Lower leg skin (tissue), 4 donors: ENCODE data around the gene CHPT1. TPM values are rescaled to one million over a fixed set of nuclear protein-coding genes. Genes with fewer than 3 reads are reported as not detected.

Experiments used
- DNase-seq, 2 donors: peaks; one replicate each; pipeline ENCODE4 v3.0.0-alpha.2; 2019; ENCODE audit warnings: low spot score in 2 of 2
- H3K4me3 ChIP-seq: fragments of 200-600 bp; sonication (generic); 2 replicates; pipeline ENCODE4 v1.5.1; 2017; ENCODE audit warnings: mild to moderate bottlenecking, low read depth; ENCODE audit not compliant: poor library complexity, severe bottlenecking
- POLR2A ChIP-seq, 2 donors: fragments of 450-650 bp; IDR thresholded peaks; one replicate each; pipeline ENCODE4 v1.6.1; 2016 to 2017; ENCODE audit warnings: antibody characterized with exemption in 2 of 2, mild to moderate bottlenecking in 1 of 2, moderate library complexity in 1 of 2
- WGBS, 2 donors: methylation state at CpG; one replicate each; pipeline ENCODE4 v1.1.5; 2018; 5-methylcytosine and 5-hydroxymethylcytosine counted together
- intact Hi-C: fragments of 100-400 bp; cut with DNase I; formaldehyde crosslinking; loops from one replicate; pipeline ENCODE4 v1.15.0; 2023; ENCODE audit warnings: low total_unique reads
- total RNA-seq, 4 donors: library from RNA; depleted of rRNA; stranded (reverse); fragments of >200 nt; gene quantifications; one replicate each; pipeline ENCODE4 v1.1.0, GENCODE V29; 2016
- TF ChIP-seq, protein P1 (sequence below), 3 donors: fragments of 450-650 bp; IDR thresholded peaks; one replicate each; pipeline ENCODE4 v1.5.1; 2016; ENCODE audit warnings: antibody characterized with exemption in 3 of 3, mild to moderate bottlenecking in 3 of 3, moderate library complexity in 2 of 3

CHPT1 gene
- total RNA-seq, 4 donors from 2014 or later = 56.8 to 121 (median 75.1) TPM

DNA sequence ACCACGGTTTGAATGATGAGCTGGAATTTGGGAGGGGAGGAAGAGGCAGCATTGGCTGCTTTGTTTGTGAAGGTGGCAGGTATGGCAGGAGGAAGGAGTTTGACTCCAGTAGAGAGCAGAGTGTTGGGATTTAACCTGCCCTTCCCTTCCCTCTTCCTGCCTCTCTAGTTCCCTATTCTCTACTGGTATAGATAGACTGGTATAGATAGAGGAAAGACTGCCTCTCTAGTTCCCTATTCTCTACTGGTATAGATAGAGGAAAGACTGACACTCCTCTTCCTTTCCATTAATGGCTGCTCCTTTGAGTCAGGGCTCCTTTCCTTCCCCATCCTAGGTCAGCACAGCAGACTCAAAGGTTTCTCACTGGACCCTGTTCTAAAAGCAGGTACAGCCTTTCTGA is 50.3 kb downstream of the CHPT1 start:
- intact Hi-C loops = no loop called here

DNA sequence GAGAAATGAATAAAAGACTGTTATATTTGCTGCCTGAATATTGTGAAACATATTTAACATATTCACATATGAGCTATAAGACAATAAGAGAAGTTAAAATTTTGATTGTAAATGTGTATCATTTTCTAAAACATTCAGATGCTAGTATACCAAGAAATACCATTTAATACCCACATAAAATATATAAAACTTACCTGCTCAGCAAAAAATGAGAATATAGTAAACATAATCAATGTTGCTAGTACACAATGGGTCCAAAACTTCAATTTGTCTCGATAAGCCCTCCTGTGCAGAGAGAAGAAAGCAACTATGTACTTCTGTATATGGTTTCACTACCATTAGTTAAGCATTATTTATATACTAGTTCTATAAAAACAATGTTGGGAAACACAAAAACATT is 51.5 kb downstream of the CHPT1 start:
- DNase-seq = no peak
- intact Hi-C loops = no loop called here
- 92 to 100% methylated on average over 1 of the region's 1 CpG for WGBS, 2 donors
- H3K4me3 ChIP-seq = no peak overlapping the region
- no peak for TF ChIP-seq POLR2A (IDR thresholded peaks at IDR 0.05)
- TF ChIP-seq, protein P1, sequence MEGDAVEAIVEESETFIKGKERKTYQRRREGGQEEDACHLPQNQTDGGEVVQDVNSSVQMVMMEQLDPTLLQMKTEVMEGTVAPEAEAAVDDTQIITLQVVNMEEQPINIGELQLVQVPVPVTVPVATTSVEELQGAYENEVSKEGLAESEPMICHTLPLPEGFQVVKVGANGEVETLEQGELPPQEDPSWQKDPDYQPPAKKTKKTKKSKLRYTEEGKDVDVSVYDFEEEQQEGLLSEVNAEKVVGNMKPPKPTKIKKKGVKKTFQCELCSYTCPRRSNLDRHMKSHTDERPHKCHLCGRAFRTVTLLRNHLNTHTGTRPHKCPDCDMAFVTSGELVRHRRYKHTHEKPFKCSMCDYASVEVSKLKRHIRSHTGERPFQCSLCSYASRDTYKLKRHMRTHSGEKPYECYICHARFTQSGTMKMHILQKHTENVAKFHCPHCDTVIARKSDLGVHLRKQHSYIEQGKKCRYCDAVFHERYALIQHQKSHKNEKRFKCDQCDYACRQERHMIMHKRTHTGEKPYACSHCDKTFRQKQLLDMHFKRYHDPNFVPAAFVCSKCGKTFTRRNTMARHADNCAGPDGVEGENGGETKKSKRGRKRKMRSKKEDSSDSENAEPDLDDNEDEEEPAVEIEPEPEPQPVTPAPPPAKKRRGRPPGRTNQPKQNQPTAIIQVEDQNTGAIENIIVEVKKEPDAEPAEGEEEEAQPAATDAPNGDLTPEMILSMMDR (IDR thresholded peaks at IDR 0.05) = no peak

More for the DNA sequence above, 50.3 kb downstream of the CHPT1 start:
- no peak overlapping the region for H3K4me3 ChIP-seq
- WGBS, 2 donors = 58 to 77% methylated on average over 1 of the region's 1 CpG
- TF ChIP-seq POLR2A (IDR thresholded peaks at IDR 0.05) = no peak
- TF ChIP-seq, protein P1 (IDR thresholded peaks at IDR 0.05) = no peak
- DNase-seq = no peak

DNA sequence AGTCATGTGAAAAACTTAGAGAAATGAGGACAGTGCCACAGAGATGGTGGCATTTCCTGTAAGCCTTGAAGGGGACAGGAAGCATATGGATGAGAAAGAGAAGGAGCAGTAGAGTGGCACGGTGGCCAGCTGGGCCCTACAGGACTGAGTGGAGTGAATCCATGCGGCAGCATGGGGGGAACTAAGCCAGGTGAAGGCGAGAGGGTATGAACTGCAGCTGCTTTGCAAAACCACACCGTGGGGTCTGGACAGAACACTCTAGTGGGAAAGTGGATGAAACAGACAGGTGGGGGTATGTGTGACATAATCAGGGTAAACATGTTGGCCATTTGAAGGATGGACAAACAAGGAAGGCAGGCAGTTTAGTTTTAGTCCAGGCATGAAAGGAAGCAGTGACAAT is 52.2 kb downstream of the CHPT1 start:
- no peak overlapping the region for H3K4me3 ChIP-seq
- 93 to 95% methylated on average over 4 of the region's 4 CpGs for WGBS, 2 donors
- no peak for TF ChIP-seq POLR2A (IDR thresholded peaks at IDR 0.05)
- TF ChIP-seq, protein P1 (IDR thresholded peaks at IDR 0.05) = no peak
- DNase-seq = no peak
- intact Hi-C loops = no loop called here

DNA sequence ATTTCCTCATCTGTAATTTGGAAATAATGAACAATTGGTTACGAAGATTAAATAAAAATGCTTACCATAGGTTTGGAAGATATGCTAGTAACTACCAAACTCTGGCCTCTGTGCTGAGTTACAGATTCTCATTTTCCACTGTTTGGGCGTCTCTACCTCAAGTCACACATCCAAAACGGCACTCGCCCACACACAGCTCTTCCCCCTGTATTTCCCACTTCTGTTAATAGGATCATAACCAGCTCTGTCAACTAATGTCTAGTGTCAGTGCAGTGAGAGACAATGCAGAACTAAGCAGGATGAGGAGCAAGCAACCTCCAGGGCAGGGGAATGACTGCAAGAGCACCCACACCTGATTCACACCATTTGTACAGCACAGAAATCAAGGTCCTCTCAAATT is 52.7 kb downstream of the CHPT1 start:
- TF ChIP-seq, protein P1 (IDR thresholded peaks at IDR 0.05) = no peak
- no peak for TF ChIP-seq POLR2A (IDR thresholded peaks at IDR 0.05)
- DNase-seq = no peak
- intact Hi-C loops = no loop called here
- no peak overlapping the region for H3K4me3 ChIP-seq
- WGBS, 2 donors = 88% methylated on average over 4 of the region's 4 CpGs

DNA sequence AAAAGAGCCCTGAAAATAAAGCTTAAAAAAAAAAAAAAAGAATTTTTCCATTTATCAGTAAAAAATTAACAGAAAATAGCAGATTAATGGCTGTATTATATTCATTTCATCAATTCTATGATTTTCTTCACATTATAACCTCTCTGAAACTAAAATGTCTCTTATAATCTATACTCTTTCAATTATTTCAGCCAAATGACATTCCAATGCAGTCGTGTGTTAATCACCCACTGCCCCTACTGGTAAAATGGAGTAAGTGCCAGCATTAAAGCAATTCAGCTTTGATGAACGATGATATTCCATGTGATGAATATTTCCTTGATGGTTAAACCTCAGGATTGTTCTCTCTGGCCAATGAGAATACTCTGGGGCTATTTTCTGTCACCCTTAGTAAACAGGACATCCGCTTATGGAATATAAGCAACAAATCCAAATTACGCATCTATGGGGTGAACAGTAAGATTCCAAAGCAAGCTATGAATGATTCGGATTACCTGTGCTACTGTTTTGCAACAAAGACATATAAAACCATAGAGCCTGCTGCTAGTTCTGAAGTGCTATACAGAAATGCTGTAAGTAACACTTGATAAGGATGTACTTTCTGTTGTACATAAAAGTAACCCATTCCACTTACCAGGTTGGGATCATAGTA is 62.1 kb downstream of the CHPT1 start:
- TF ChIP-seq POLR2A (IDR thresholded peaks at IDR 0.05) = no peak
- TF ChIP-seq, protein P1 (IDR thresholded peaks at IDR 0.05) = no peak
- DNase-seq = no peak
- no peak overlapping the region for H3K4me3 ChIP-seq
- intact Hi-C loops = no loop called here
- 57 to 62% methylated on average over 5 of the region's 5 CpGs for WGBS, 2 donors

DNA sequence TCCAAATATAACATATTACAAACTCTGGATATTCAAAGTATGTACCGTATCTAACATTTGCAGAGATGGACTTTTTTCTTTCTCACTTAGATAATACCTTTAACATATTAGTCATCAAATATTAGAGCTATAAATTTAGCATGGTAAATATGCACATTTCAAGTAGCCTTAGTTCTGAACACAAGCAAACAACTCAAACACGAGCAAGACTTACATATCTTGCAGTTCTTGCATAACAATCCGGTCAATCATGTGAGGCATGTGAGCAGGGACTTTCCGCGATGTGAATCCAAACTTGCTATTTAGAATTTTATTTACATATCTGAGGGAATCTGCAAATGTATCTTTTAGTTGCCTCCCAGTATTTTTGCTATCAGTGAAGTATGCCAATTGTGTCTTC is 63.9 kb downstream of the CHPT1 start:
- DNase-seq = no peak
- 43 to 65% methylated on average over 5 of the region's 5 CpGs for WGBS, 2 donors
- intact Hi-C loops = no loop called here
- H3K4me3 ChIP-seq = no peak overlapping the region
- TF ChIP-seq, protein P1 (IDR thresholded peaks at IDR 0.05) = no peak
- no peak for TF ChIP-seq POLR2A (IDR thresholded peaks at IDR 0.05)
